A673 (cell line): ENCODE results near the gene C3AR1. TPM values are rescaled to one million over a fixed set of nuclear protein-coding genes. Genes with fewer than 3 reads are reported as not detected.

ENCODE experiments used
- BruUV-seq: library from RNA; stranded (reverse); fragments of 400-500 nt; replicated peaks from 2 replicates; lab custom pipeline; 2021; lab: Mats Ljungman, UMichigan
- CTCF ChIA-PET: fragments of 300-600 bp; sonication (Branson Sonifier 250); formaldehyde crosslinking; loops from one replicate; lab custom pipeline; 2022; ENCODE audit warnings: antibody characterized with exemption; lab: Charles Lee
- POLR2A ChIA-PET: fragments of 300-600 bp; sonication (Branson Sonifier 250); formaldehyde crosslinking; loops from one replicate; lab custom pipeline; 2022; ENCODE audit warnings: antibody characterized with exemption; ENCODE audit not compliant: low non-redundant PET; lab: Charles Lee
- DNase-seq: peaks from one replicate; pipeline ENCODE4 v3.0.0-alpha.2; 2015; ENCODE audit warnings: low spot score
- H3K27ac ChIP-seq: fragments of 200-600 bp; sonication (generic); 2 replicates; pipeline ENCODE4 v1.5.1; 2016; ENCODE audit warnings: mixed run types, low read depth, mild to moderate bottlenecking, mixed read lengths, antibody characterized with exemption, low read length; ENCODE audit not compliant: poor library complexity, severe bottlenecking
- H3K27me3 ChIP-seq: fragments of 200-600 bp; sonication (generic); replicated peaks from 2 replicates; pipeline ENCODE4 v1.6.1; 2017; ENCODE audit warnings: mixed run types, low read depth, mild to moderate bottlenecking, mixed read lengths, antibody characterized with exemption, low read length; ENCODE audit not compliant: insufficient read depth, poor library complexity
- H3K36me3 ChIP-seq: fragments of 200-600 bp; sonication (generic); 2 replicates; pipeline ENCODE4 v1.6.1; 2016; ENCODE audit warnings: mixed run types, mild to moderate bottlenecking, mixed read lengths, antibody characterized with exemption, low read length; ENCODE audit not compliant: insufficient read depth, poor library complexity, severe bottlenecking
- H3K4me1 ChIP-seq: fragments of 200-600 bp; sonication (generic); 2 replicates; pipeline ENCODE4 v1.6.1; 2017; ENCODE audit warnings: mixed run types, mild to moderate bottlenecking, mixed read lengths, antibody characterized with exemption, low read length; ENCODE audit not compliant: insufficient read depth, poor library complexity, severe bottlenecking
- H3K4me3 ChIP-seq: fragments of 200-600 bp; sonication (generic); 2 replicates; pipeline ENCODE4 v1.5.1; 2016; ENCODE audit warnings: low read depth, mixed run types, mild to moderate bottlenecking, mixed read lengths, low read length; ENCODE audit not compliant: poor library complexity, severe bottlenecking
- H3K9me3 ChIP-seq: fragments of 200-600 bp; sonication (generic); 2 replicates; pipeline ENCODE4 v1.6.1; 2016; ENCODE audit warnings: mixed run types, low read depth, mild to moderate bottlenecking, mixed read lengths, antibody characterized with exemption, low read length; ENCODE audit not compliant: poor library complexity, severe bottlenecking
- CTCF ChIP-seq: fragments of 300-800, 200-600 bp; sonication (generic); conservative IDR thresholded peaks from 2 replicates; pipeline ENCODE4 v1.5.1; 2017; ENCODE audit warnings: low read depth, mild to moderate bottlenecking, antibody characterized with exemption, low read length, moderate library complexity, mixed read lengths
- EZH2 ChIP-seq: fragments of 200-600 bp; sonication (generic); IDR thresholded peaks from 2 replicates; pipeline ENCODE4 v1.6.1; 2017; ENCODE audit warnings: borderline replicate concordance, low read depth, mild to moderate bottlenecking, mixed read lengths, antibody characterized with exemption, low read length; ENCODE audit not compliant: poor library complexity, severe bottlenecking
- intact Hi-C: fragments of 100-400 bp; cut with micrococcal nuclease; formaldehyde crosslinking; loops from one replicate; pipeline ENCODE4 v1.10.0; 2022; ENCODE audit not compliant: unreplicated experiment
- total RNA-seq: library from RNA; stranded (reverse); gene quantifications from 2 replicates; pipeline ENCODE4 v1.2.3, GENCODE V29; 2021

Gene C3AR1
- total RNA-seq, 1 experiment from 2014 or later, result 3.5 TPM

DNA sequence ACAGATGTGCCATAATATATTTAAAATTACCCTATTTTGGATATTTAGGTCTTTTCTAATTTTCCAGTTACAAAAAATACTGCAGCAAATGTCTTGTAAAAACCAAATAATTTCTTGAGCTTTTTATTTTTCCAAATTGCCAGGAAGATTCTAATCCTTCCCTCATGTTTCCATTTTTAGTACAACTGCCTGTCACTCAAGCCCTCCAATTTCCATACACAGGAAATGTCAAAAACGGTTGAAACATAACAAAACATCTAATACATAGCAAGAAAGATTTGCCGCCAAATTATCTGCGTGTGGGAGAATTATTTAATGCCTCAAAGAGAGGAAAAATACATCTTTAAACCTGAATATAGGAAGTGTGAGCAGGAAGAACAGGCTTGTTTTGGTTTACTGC lies 36.0 kb downstream of the C3AR1 start:
- ChIA-PET POLR2A (interaction anchor here (0.7 kb wide), 1 partner anchor 800 kb away, joined by 3 read pairs; no protein-coding TSS in a partner anchor), CTCF (no interaction called here)
- no peaks in the 10 kb centered on the region for H3K27me3 ChIP-seq
- no peak overlapping the region for H3K4me3 ChIP-seq
- TF ChIP-seq CTCF (no peak), EZH2 (no peak)
- DNase-seq, result no peak
- H3K27ac ChIP-seq, result peak overlapping the region; percentile 10
- BruUV-seq, result no TSS peak
- H3K9me3 ChIP-seq, result no peaks in the 10 kb centered on the region
- intact Hi-C loops, result no loop called here
- H3K36me3 ChIP-seq, result no peaks in the 10 kb centered on the region
- peaks cover 16% of the 10 kb centered on the region for H3K4me1 ChIP-seq

- ChIA-PET POLR2A (no interaction called here), CTCF (no interaction called here)
- no peak for DNase-seq
- intact Hi-C loops, result no loop called here
- H3K27ac ChIP-seq, result no peak overlapping the region
- H3K4me3 ChIP-seq, result no peak overlapping the region
- H3K27me3 ChIP-seq, result no peaks in the 10 kb centered on the region
- TF ChIP-seq EZH2, result no peak
- no peak for TF ChIP-seq CTCF
- H3K9me3 ChIP-seq, result no peaks in the 10 kb centered on the region
- no peaks in the 10 kb centered on the region for H3K4me1 ChIP-seq
- no TSS peak for BruUV-seq
- H3K36me3 ChIP-seq, result no peaks in the 10 kb centered on the region
These were observed 37.9 kb downstream of the C3AR1 start for GRCh38 chr12:8028267-8028666.

DNA sequence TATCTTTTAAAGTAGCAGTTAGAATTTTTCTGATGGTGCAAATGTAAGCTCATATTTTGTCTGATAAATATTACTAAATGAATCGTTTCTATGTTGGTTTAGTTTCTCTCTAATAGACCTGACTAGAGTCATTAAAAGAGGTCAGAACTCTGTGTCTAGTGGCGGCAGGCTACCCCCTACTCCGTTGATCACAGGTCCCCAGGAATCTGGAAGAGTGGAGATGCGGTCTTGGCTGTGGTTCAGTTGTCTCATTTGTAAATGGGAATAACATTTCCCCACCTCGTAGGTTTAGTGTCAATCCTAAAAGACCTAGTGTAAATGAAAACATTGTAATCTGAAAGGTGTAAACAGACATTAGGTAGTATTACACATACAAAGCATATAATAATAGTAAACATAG lies 38.3 kb downstream of the C3AR1 start:
- no TSS peak for BruUV-seq
- TF ChIP-seq CTCF, result no peak
- TF ChIP-seq EZH2, result no peak
- ChIA-PET CTCF (no interaction called here), POLR2A (no interaction called here)
- H3K36me3 ChIP-seq, result no peaks in the 10 kb centered on the region
- DNase-seq, result no peak
- peak overlapping the region; percentile 99 for H3K27ac ChIP-seq
- no peaks in the 10 kb centered on the region for H3K9me3 ChIP-seq
- H3K4me3 ChIP-seq, result peak overlapping the region; percentile 53
- H3K27me3 ChIP-seq, result no peaks in the 10 kb centered on the region
- H3K4me1 ChIP-seq, result no peaks in the 10 kb centered on the region
- intact Hi-C loops, result no loop called here
